ENCODE results near the gene SLC9A6.

GRCh38 chrX:136028383-136028984 is 43.2 kb downstream of the SLC9A6 start:
- TF ChIP-seq POLR2A (IDR thresholded peaks at IDR 0.05) = no peak
- peak; percentile 36 to 66 (median 62) for TF ChIP-seq CTCF (IDR thresholded peaks at IDR 0.05)
